HTERT RPE-1 (cell line): ENCODE data around the gene ZNF382.
"Not testable (repeated sequence)": the region's sequence is repeated elsewhere in the genome, so short reads cannot be mapped to it uniquely, and the experiment has no call there.

ENCODE experiments used
- in situ Hi-C: fragments of 300-500 bp; cut with MboI; formaldehyde crosslinking; loops from 4 replicates; pipeline ENCODE4 v1.14.3; 2020; ENCODE audit warnings: low sequenced_read_pairs

Gene ZNF382

GRCh38 chr19:36605101-36605876, at the start of gene ZNF382:
Gene ZNF382 (plus strand): TSS chr19:36605313. CDS start chr19:36609915, 4,602 bp downstream.
- in situ Hi-C loops: no loop called here

- in situ Hi-C loops: no loop called here
Measured at GRCh38 chr19:36564391-36564790, 40.7 kb upstream of the ZNF382 start.

- in situ Hi-C loops: no loop called here
Measured at GRCh38 chr19:36572593-36573019, 32.5 kb upstream of the ZNF382 start.

GRCh38 chr19:36573020-36573894, 31.9 kb upstream of the ZNF382 start, which contains the start of gene ZNF529:
Gene ZNF529 (minus strand): TSS chr19:36573292. CDS start chr19:36572346, 946 bp downstream.
- in situ Hi-C loops: no loop called here

- in situ Hi-C loops: no loop called here
Measured at GRCh38 chr19:36573895-36574720, 31.0 kb upstream of the ZNF382 start.

GRCh38 chr19:36574741-36575140, 30.4 kb upstream of the ZNF382 start:
- in situ Hi-C loops: no loop called here

GRCh38 chr19:36577271-36577996, 27.7 kb upstream of the ZNF382 start:
- in situ Hi-C loops: no loop called here

GRCh38 chr19:36579255-36579654, 25.9 kb upstream of the ZNF382 start:
- in situ Hi-C loops: no loop called here

- in situ Hi-C loops: not testable (repeated sequence)
Measured at GRCh38 chr19:36602681-36603080, 2.4 kb upstream of the ZNF382 start.

GRCh38 chr19:36604656-36605100, 435 bp upstream of the ZNF382 start:
- in situ Hi-C loops: no loop called here

GRCh38 chr19:36605877-36606478, 865 bp downstream of the ZNF382 start:
- in situ Hi-C loops: no loop called here

GRCh38 chr19:36627057-36627456, 21.9 kb downstream of the ZNF382 start:
- in situ Hi-C loops: no loop called here

- in situ Hi-C loops: no loop called here
Measured at GRCh38 chr19:36635342-36635741, 30.2 kb downstream of the ZNF382 start.

GRCh38 chr19:36638862-36639510, 33.9 kb downstream of the ZNF382 start:
- in situ Hi-C loops: no loop called here

GRCh38 chr19:36646746-36647145, 41.6 kb downstream of the ZNF382 start:
- in situ Hi-C loops: no loop called here

- in situ Hi-C loops: no loop called here
Measured at GRCh38 chr19:36652958-36653357, 47.8 kb downstream of the ZNF382 start.

GRCh38 chr19:36665832-36666231, 60.7 kb downstream of the ZNF382 start:
- in situ Hi-C loops: no loop called here

- in situ Hi-C loops: no loop called here
Measured at GRCh38 chr19:36668646-36669045, 63.5 kb downstream of the ZNF382 start.

GRCh38 chr19:36672368-36672767, 67.3 kb downstream of the ZNF382 start:
- in situ Hi-C loops: no loop called here
